ENCODE results near the gene CCPG1.
A peak's percentile ranks its signal among the peaks of the same experiment; 100 is the strongest.

Gene CCPG1

GRCh38 chr15:55379095-55379494 lies 29.1 kb downstream of the CCPG1 start:
- DNase-seq = no peak

GRCh38 chr15:55372701-55373440 lies 35.3 kb downstream of the CCPG1 start:
- DNase-seq = no peak

- no peak for DNase-seq
Observed at GRCh38 chr15:55366981-55367380, 41.2 kb downstream of the CCPG1 start.

DNA sequence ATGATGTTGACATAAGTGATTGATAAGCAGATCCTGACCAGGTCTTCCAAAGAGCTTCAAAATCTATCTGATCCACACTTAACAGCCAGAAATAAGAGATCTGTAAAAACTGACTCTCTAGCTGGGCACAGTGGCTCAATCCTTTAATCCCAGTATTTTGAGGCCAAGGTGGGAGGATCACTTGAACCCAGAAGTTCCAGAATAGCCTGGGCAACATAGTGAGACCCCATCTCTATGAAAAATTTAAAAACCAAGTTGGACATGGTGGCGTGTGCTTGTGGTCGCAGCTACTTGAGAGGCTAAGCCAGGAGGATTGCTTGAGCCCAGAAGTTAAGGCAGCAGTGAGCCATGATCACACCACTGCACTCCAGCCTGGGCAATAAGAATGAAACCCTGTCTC lies 45.5 kb downstream of the CCPG1 start:
- DNase-seq = no peak

DNA sequence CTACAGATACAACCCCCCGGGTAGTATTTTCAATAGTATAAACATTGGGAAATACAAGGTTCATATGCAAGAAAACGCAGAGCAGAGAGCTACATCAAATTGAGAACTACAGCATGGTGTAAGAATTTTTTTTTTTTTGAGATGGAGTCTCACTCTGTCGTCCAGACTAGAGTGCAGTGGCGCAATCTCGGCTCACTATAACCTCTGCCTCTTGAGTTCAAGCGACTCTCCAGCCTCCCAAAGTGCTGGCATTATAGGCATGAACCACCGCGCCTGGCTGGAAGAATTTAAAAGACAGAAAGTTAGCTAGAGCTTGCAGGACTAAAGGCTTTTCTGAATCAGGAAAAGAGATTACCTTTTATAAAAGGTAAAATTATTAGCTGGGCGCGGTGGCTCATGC lies 47.1 kb downstream of the CCPG1 start:
- no peak for DNase-seq

- no peak for DNase-seq
Observed at GRCh38 chr15:55360256-55360655, 47.9 kb downstream of the CCPG1 start.

DNA sequence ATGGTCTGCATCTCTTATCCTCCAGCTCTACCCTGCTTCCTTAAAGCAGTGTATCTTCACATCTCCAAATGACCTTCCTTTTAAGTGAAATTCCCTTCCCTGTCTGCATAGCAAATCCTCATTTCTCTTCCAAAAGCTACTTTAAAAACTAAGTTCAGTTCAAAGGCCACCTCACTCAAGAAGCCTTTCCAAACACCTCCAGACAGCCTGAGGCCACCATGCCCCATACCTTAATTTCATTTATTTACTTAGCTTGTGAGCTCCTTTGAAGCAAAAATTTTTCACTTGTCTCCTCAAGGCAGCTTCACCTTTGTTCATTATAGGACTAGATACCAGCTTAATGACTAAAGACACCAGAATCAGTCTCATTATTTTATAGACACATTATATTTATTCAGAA lies 49.7 kb downstream of the CCPG1 start:
- DNase-seq = no peak

- no peak for DNase-seq
Observed at GRCh38 chr15:55357774-55358173, 50.4 kb downstream of the CCPG1 start.

DNA sequence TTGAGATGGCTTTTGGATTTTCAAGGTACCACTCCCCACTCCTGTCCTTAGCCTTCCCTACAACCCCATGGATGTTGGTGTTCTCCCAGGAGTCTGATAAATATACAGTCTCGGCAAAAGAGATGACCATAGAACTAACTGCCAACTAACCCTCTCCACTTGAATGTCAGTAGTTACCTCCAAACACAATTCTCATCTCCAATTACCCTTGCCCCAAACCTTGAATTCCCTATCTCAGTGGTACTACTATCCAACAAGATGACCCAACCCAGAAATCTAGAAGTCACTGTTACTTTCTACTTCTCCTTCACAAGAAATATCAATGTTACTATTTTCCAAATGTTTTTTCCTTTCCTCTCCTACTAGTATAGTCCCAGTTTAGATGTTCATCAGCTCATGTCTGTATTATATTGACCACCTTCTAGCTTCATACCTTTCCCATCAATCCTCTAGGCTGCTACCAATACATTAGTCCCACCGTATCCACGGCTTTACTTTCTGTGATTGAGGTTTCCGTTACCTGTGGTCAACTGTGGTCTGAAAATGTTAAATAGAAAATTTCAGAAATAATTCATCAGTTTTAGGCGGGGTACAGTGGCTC lies 51.1 kb downstream of the CCPG1 start:
- no peak for DNase-seq

DNA sequence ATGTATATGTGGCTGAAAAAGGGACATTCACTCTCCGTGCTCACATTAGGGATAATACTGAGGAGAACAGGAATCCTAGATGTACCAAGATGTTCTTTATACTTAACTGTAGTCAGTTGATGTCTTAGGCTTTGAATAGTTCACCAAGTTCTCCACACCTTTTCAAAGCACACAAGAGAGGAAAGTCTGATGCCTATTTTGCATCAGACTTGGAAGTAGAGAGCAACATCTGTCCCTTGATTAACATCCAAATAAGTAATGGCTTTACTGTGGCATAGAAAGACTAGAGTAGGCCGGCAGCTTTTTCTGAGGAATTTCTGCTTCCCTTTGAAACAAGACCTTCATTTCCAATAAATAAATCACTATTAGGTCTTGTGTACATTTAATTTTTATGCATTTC lies 55.1 kb downstream of the CCPG1 start:
- no peak for DNase-seq

GRCh38 chr15:55349282-55349681 lies 58.9 kb downstream of the CCPG1 start:
- DNase-seq = no peak

- no peak for DNase-seq
Observed at GRCh38 chr15:55348281-55348778, 59.8 kb downstream of the CCPG1 start.

- no peak for DNase-seq
Observed at GRCh38 chr15:55344206-55344605, 64.0 kb downstream of the CCPG1 start.

DNA sequence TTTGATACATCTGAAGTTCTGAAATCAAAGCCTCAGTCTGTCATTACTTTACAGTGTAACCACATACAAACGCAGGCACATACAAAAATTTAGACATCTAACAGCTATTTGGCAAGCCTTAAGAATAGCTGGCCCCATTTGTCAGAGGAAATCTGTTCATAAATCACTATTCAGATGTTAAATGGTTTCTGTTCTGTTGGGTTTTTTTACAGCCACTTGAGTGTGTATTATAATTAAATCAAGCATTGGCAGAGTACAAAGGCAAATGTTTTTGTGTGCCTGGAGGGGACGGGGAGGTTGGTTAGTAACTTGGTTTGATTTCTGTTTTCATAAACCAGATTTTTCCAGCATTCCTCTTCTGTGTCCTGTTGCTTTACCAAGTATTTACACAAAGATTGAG lies 65.0 kb downstream of the CCPG1 start:
- no peak for DNase-seq

GRCh38 chr15:55337160-55337559 lies 71.0 kb downstream of the CCPG1 start:
- DNase-seq = no peak

DNA sequence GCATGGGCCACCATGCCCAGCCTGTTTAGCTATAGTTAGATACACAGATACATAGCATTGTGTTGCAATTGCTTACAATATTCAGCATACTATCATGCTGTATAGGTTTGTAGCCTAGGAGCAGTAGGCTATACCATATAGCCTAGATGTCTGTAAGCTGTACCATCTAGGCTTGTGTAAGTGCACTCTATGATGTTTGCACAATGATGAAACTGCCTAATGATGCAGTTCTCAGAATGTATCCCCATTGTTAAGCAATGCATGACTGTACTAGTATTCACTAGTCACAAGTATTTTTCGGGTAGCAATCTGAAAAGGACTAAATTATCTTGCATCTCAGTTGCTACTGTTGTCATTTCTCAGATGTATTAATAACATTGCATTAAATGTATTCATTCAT lies 73.2 kb downstream of the CCPG1 start:
- DNase-seq = no peak

- no peak for DNase-seq
Observed at GRCh38 chr15:55334371-55334770, 73.8 kb downstream of the CCPG1 start.

DNA sequence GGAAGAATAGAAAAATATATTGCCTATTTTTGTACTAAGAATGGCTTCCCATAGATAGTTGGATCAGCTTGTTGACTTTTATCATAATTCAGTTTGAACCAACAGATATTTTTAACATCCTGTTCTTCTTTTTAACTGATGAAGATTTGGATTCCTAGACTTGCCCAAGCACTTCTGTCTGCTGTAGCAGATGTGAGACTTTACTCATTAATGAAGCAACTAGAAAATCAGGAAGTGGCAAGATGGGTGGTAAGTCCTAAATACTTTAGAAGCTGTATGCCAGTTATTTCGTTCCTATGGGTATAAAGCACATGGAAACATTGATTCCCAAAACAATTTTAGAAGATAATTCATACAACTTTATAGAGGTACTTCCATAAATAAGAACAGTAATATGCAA lies 80.8 kb downstream of the CCPG1 start:
- no peak for DNase-seq

- no peak for DNase-seq
Observed at GRCh38 chr15:55322467-55322866, 85.7 kb downstream of the CCPG1 start.

DNA sequence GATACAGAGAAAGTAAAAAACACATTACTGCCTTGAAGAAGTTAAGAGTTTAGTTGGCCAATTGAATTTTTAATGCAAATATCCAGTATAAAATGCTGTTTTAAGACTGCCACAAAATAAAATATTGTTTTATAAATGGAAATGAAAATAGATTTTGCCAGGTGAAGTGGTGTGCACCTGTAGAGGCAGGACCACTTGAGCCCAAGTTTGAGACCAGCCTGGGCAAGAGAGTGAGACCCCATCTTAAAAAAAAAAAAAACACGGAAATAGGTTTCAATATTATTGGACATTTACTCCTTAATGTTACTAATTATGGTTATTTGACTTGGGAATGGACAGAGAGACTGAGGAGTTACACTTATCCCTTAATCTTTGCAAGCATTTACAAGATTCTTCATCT lies 87.2 kb downstream of the CCPG1 start:
- no peak for DNase-seq

GRCh38 chr15:55320238-55320550 lies 88.0 kb downstream of the CCPG1 start:
- DNase-seq = no peak

- peak; percentile 12 for DNase-seq
Observed at GRCh38 chr15:55319537-55320237, 88.5 kb downstream of the CCPG1 start.

- DNase-seq = peak; percentile 86
Observed at GRCh38 chr15:55318588-55319494, 89.3 kb downstream of the CCPG1 start, which contains the start of the genes PIGB and PIGBOS1. PIGB (plus strand) TSS chr15:55319222; CDS start chr15:55319251, 29 bp downstream. PIGBOS1 (minus strand) TSS chr15:55319123; CDS start chr15:55317792, 1,331 bp downstream.

Data from CD4-positive, alpha-beta T cell treated with Interleukin-10 for 1 hour (primary cell).